Bone marrow (tissue), 2 donors: ENCODE results near the gene C1QTNF1.

Experiments used
- DNase-seq, 2 donors: peaks; one replicate each; lab custom pipeline; 2025; lab: John Stamatoyannopoulos, UW

C1QTNF1 gene

DNA sequence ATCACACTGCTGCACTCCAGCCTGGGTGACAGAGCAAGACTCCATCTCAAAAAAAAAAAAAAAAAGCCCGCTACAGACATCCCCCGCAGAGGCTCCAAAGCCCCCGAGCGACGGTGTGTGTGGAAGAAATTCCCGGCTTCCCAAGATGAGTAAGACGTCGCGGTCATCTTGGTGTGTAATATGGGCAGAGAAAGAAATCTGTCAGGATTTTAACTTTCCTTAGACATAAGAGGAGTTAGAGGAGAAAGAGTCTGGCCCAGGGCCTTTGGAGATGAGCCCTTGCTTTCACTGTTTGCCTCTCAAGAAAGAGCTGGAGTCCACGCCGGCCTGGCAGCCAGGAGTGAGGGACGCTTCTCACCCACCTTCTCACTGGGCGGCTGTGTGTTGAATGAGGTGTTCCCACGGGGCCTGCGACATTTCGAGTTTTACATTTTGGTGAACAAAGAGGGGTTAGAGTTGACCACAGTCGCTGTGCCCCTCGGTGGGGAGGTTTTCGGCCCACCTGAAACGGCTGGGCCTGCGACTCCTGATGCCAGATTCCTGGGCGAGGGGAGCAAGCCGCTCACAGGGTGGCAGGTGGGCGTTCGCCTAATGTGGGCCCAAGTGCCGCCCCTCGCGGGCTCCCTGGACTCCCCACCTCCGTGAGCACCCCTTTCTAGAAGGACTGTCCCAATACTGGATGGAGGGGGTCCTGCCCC is 17.9 kb downstream of the C1QTNF1 start:
- no peak for DNase-seq

- no peak for DNase-seq
Observed at GRCh38 chr17:79042421-79043190, 18.6 kb downstream of the C1QTNF1 start.

DNA sequence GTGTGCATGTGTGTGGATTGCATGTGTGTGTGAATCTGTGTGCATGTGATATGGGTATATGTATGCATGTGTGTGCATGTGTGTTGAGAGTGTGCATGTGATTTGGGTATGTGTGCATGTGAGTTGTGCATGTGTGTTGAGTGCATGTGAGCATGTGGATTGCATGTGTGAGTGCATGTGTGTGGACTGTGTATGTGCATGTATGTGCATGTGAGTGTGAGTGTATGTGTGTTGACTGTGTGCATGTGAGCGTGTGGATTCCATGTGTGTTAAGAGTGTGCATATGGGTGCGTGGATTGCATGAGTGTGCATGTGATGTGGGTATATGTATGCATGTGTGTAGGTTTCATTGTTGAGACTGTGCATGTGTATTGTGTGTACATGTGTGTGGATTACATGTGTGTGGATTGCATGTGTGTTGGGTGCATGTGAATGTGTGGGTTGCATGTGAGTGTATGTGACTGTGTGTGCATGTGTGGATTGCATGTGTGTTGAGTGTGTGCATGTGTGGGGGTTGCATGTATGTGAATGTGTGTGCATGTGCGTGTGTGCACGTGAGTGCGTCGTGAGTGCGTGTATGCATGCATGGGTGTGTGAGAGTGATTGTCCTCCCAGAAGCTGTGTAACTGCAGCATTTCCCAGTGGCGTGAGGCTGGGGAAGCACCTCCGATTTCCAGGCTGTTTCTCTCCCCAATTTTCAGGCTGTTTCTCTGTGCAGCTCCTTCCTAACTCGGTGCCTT is 19.4 kb downstream of the C1QTNF1 start:
- DNase-seq, result no peak

GRCh38 chr17:79043931-79044320 is 20.0 kb downstream of the C1QTNF1 start:
- no peak for DNase-seq

DNA sequence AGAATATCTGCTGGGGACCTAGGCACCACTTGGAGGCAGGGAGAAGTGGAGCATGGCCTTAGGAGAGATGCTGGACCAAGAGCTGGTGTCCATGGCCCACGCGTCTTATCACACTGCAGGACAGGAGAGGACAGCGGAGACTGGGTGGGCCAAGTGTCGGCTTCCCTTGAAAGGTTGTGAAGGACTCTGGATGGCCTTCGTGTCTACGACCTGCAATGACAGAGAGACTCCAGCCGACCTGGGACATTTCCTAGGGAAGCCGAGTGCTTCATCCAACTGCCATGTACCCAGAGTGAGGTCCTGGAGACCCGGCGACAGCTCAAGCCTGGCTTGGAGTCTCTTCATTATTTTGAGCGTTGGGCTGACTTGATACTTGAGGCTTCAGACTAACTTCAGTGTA is 20.5 kb downstream of the C1QTNF1 start:
- DNase-seq, result no peak

DNA sequence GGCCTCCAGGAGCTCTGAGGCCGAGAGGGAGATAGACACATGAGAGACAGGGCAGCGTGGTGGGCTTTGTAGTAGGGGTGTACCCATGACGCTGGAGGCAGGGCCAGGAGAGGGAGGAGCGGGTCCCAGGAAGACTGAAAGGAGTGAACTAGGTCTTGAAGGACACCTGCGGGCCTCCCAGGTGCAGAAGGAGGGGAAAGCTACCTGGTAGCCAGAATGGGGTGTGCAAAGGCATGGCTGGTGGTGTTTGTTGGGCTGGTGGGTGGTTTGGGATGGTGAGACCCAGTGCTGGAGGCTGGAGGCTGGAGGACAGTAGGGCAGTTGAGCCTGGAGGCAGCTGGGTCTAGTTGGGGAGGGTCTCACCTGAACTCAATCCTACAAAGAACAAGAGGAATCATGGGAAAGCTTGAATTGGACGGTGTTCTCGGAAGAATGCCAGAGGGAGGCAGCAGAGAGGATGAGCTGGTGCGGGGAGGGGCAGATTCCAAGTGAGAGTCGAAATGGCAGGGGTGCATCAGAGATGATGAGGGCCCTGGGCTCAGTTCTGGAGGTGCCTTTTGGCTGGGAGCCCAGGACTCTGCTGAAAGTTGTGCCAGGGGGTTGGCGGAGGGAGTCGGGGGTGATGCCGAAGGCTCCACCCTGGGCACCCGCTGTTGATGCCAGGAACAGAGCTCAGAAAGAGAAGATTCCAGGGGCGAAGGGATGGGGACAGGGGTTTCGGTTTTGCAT is 21.2 kb downstream of the C1QTNF1 start:
- no peak for DNase-seq

DNA sequence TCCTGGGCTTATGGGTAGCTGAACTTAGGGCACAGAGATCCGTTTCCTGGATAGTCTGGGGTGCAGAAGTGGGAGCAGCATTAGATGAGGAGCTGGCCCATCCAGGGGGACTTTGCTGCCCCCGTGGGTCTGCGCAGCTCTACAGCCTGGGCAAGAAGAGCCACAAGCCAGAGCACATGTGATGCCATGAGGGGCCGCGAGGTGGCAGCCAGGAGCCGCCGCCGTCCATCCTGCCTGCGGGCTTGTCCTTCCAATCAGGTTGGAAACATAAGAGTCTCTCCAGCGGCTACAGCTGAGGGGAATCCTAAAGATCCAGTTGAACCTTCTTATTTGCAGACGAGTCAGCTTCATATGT is 21.9 kb downstream of the C1QTNF1 start:
- DNase-seq, result peak; percentile 30 to 38

- no peak for DNase-seq
Observed at GRCh38 chr17:79046197-79046915, 22.4 kb downstream of the C1QTNF1 start.

GRCh38 chr17:79046916-79047280 is 22.9 kb downstream of the C1QTNF1 start:
- DNase-seq, result no peak

GRCh38 chr17:79047291-79047920 is 23.4 kb downstream of the C1QTNF1 start:
- no peak for DNase-seq

- DNase-seq, result no peak
Observed at GRCh38 chr17:79047923-79048825, 24.2 kb downstream of the C1QTNF1 start.

GRCh38 chr17:79048826-79049755 is 25.1 kb downstream of the C1QTNF1 start:
- no peak for DNase-seq

DNA sequence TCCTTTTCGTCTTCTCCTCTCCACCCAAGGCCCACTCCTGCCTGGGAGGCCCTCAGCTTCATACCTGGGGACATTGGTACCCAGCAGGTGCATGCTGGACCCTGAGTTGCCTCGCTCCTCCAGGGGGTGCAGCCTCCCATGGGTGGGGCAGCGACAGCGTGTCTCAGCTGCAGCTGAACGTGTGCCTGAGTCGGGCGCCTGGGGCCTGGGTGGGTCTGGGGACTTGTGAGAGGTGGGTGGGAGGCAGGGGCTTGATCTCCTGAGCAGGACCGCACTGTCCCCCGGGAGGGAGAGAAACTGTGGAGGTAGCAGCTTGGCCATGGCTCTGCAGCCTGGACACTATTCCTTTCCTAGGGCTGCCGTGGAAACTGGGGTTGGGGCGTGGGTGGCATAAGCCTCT is 25.9 kb downstream of the C1QTNF1 start:
- DNase-seq, result no peak

DNA sequence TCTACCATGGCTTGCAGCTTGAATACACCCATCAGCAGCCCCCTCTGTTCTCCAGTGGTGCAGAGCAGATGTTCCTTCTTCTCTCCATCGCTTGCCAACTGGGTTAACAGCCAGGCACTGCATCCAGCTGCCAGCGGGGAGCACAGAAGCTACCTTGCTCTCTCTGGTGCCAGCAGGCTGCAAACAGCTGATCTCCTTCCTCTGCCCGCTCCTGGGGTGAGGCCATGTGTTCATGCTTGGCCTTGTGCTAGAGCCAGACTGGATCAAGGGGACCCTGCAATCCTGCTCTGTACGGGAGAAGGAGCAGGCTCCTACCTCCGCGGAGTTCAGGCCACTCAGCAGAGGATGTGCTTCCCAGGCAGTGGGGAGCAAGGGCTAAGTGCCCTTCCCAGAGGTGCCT is 26.6 kb downstream of the C1QTNF1 start:
- DNase-seq, result no peak

DNA sequence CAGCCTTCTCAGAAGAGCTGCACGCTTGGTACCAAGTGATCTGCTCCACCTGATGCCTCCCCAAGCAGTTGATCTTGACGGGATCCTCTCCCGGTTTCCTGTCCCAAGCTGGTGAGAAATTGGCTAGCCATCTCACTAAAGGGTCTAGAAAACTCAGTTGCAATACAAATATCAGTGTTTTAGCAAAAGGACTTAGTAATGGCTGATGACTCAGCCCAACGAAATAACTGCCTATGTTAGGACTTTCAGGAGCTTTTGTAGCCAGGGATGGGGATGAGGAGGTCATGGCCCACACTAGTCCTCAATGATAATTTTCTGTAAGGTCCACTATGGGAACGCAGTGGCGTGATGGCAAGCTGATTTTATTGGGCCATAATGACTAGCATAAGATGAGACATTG is 27.3 kb downstream of the C1QTNF1 start:
- no peak for DNase-seq

DNA sequence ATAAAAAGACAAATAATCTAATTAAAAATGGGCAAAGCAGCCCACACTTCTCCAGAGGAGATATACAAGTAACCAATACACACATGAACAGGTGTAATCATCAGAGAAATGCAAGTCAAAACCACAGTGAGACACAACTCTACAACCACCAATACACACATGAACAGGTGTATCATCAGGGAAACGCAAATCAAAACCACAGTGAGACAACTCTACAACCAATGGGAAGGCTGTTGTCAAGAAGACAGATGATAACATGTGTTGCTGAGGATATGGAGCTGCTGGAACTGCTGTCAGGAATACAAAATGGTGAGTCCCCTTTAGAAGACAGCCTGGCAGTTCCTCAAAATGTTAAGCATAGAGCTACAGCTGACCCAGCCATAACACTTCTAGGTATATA is 28.2 kb downstream of the C1QTNF1 start:
- no peak for DNase-seq

- no peak for DNase-seq
Observed at GRCh38 chr17:79053251-79053925, 29.4 kb downstream of the C1QTNF1 start.

- no peak for DNase-seq
Observed at GRCh38 chr17:79054200-79054960, 30.4 kb downstream of the C1QTNF1 start.
